Measurements from ENCODE around the gene ARHGAP44.

GRCh38 chr17:12744298-12744697 is 45.0 kb upstream of the ARHGAP44 start:
- no peak for TF ChIP-seq POLR2A (IDR thresholded peaks at IDR 0.05; ENCODE audit: control extremely low read depth in 1 of 2, low read depth in 2 of 2, low read length in 2 of 2)
- TF ChIP-seq SIN3A (conservative IDR thresholded peaks at IDR 0.05 in 1 of 2, IDR thresholded peaks at IDR 0.05 in 1 of 2; ENCODE audit: low read depth in 1 of 2, low read length in 2 of 2), result no peak
- TF ChIP-seq CTCF (IDR thresholded peaks at IDR 0.05; ENCODE audit: control extremely low read depth in 1 of 3, insufficient read depth in 1 of 3, low read depth in 1 of 3, low read length in 3 of 3), result no peak
- no peak for TF ChIP-seq SP1 (IDR thresholded peaks at IDR 0.05; ENCODE audit: low read depth, low read length)
- TF ChIP-seq, protein P1, sequence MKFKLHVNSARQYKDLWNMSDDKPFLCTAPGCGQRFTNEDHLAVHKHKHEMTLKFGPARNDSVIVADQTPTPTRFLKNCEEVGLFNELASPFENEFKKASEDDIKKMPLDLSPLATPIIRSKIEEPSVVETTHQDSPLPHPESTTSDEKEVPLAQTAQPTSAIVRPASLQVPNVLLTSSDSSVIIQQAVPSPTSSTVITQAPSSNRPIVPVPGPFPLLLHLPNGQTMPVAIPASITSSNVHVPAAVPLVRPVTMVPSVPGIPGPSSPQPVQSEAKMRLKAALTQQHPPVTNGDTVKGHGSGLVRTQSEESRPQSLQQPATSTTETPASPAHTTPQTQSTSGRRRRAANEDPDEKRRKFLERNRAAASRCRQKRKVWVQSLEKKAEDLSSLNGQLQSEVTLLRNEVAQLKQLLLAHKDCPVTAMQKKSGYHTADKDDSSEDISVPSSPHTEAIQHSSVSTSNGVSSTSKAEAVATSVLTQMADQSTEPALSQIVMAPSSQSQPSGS (IDR thresholded peaks at IDR 0.05; ENCODE audit: low read length), result no peak
- no peak for TF ChIP-seq EP300 (IDR thresholded peaks at IDR 0.05; ENCODE audit: borderline replicate concordance in 1 of 2, low read depth in 2 of 2, low read length in 2 of 2)
- no peak for TF ChIP-seq EZH2 (IDR thresholded peaks at IDR 0.05; ENCODE audit: low read depth, low read length, severe bottlenecking)
- TF ChIP-seq, protein P2, sequence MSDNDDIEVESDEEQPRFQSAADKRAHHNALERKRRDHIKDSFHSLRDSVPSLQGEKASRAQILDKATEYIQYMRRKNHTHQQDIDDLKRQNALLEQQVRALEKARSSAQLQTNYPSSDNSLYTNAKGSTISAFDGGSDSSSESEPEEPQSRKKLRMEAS (IDR thresholded peaks at IDR 0.05), result no peak
- no peak for TF ChIP-seq ZNF274 (IDR thresholded peaks at IDR 0.05; ENCODE audit: borderline replicate concordance, extremely low read depth, low read length)

Measured in H1 (cell line).